ENCODE results near the gene FAM186B.

DNA sequence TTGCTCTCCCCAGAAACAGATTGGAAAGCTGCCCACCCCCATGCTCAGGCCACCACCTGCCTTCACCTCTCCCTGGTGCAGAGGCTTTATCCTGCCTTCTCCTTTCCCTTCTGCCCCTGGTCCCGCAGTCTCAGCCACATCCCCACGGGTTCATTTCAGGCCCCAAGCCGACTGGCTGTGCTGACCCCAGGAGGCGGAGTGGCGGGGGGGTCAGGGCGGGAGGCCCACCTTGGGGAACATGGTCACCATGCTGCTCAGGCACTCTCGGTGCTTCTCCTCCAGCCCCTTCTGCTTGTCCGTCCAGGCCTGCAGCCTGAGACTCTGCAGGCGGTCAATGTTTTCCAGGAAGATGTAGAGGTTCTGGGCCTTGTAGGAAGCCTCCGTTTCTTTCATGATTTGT, 6.9 kb downstream of the FAM186B start:
- TF ChIP-seq, protein P1, sequence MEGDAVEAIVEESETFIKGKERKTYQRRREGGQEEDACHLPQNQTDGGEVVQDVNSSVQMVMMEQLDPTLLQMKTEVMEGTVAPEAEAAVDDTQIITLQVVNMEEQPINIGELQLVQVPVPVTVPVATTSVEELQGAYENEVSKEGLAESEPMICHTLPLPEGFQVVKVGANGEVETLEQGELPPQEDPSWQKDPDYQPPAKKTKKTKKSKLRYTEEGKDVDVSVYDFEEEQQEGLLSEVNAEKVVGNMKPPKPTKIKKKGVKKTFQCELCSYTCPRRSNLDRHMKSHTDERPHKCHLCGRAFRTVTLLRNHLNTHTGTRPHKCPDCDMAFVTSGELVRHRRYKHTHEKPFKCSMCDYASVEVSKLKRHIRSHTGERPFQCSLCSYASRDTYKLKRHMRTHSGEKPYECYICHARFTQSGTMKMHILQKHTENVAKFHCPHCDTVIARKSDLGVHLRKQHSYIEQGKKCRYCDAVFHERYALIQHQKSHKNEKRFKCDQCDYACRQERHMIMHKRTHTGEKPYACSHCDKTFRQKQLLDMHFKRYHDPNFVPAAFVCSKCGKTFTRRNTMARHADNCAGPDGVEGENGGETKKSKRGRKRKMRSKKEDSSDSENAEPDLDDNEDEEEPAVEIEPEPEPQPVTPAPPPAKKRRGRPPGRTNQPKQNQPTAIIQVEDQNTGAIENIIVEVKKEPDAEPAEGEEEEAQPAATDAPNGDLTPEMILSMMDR (IDR thresholded peaks at IDR 0.05): no peak
- no peak for TF ChIP-seq ZFX (IDR thresholded peaks at IDR 0.05; ENCODE audit: borderline replicate concordance)

Measured in 22Rv1 (cell line).